Measurements from ENCODE around the gene ASPG.

Gene ASPG

GRCh38 chr14:104081261-104081835, 4.2 kb upstream of the ASPG start:
- no peak overlapping the region for H3K9ac ChIP-seq
- H3K9me3 ChIP-seq (replicated peaks in 1 of 11), result peaks cover 0 to 4% (median 0%) of the 10 kb centered on the region in 11 experiments; a peak in 1 of 22 replicates
- no peaks in the 10 kb centered on the region for H3K36me3 ChIP-seq
- no peak for TF ChIP-seq Cebpa-rat (IDR thresholded peaks at IDR 0.05)
- H3K27me3 ChIP-seq, result no peaks in the 10 kb centered on the region
- no peak overlapping the region for H3K4me3 ChIP-seq
- H3K4me2 ChIP-seq, result no peak overlapping the region
- no peak overlapping the region for H3K27ac ChIP-seq
- peaks cover 0 to 6% (median 0%) of the 10 kb centered on the region in 11 experiments; a peak in 2 of 22 replicates for H4K20me1 ChIP-seq
- peaks cover 0 to 55% (median 36%) of the 10 kb centered on the region in 10 experiments; a peak in 16 of 20 replicates for H3K4me1 ChIP-seq

DNA sequence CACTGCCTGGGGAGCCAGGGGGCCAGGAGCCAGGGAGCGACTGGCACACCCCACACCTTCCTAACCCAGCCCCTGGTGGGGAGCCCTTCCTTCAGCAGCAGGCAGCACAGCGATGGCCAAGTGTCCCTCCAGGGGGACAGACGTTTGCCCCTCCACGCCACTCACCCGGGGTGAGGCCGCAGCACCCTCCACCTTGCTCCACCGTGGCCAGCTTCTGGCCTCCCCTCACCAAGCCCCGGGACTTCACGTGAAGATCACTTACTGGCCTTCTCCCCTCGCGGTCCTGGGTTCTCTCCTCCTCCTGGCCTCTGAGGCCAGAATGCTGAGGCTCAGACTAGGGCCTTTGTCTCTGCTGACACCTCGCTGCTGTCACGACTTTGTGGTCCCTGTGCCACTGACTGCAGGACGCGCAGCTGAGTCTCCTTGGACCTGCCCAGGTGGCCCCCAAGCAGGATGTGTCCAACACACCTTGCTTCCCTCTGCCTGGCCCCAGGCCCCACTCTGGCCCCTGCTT, 3.5 kb upstream of the ASPG start:
- H3K4me2 ChIP-seq, result no peak overlapping the region
- H3K9me3 ChIP-seq (replicated peaks in 1 of 11), result peaks cover 0 to 4% (median 0%) of the 10 kb centered on the region in 11 experiments; a peak in 1 of 22 replicates
- no peak overlapping the region for H3K27ac ChIP-seq
- no peak overlapping the region for H3K9ac ChIP-seq
- no peak for TF ChIP-seq Cebpa-rat (IDR thresholded peaks at IDR 0.05)
- no peaks in the 10 kb centered on the region for H3K36me3 ChIP-seq
- no peaks in the 10 kb centered on the region for H3K27me3 ChIP-seq
- H3K4me3 ChIP-seq, result no peak overlapping the region
- peaks cover 0 to 57% (median 37%) of the 10 kb centered on the region in 10 experiments; a peak in 16 of 20 replicates for H3K4me1 ChIP-seq
- peaks cover 0 to 6% (median 0%) of the 10 kb centered on the region in 11 experiments; a peak in 2 of 22 replicates for H4K20me1 ChIP-seq

GRCh38 chr14:104082807-104083206, 2.7 kb upstream of the ASPG start:
- Histone ChIP-seq H3K36me3 (no peaks in the 10 kb centered on the region), H3K9ac (no peak overlapping the region), H3K4me1 (peaks cover 5 to 63% (median 44%) of the 10 kb centered on the region in 10 experiments; a peak in 18 of 20 replicates), H3K4me3 (no peak overlapping the region), H4K20me1 (peaks cover 0 to 6% (median 0%) of the 10 kb centered on the region in 11 experiments; a peak in 2 of 22 replicates), H3K4me2 (peak overlapping the region in 1 of 11 experiments; percentile 64; a peak in 1 of 22 replicates), H3K27ac (no peak overlapping the region), H3K9me3 (replicated peaks in 1 of 11) (peaks cover 0 to 4% (median 0%) of the 10 kb centered on the region in 11 experiments; a peak in 1 of 22 replicates), H3K27me3 (no peaks in the 10 kb centered on the region)
- TF ChIP-seq Cebpa-rat (IDR thresholded peaks at IDR 0.05), result no peak

DNA sequence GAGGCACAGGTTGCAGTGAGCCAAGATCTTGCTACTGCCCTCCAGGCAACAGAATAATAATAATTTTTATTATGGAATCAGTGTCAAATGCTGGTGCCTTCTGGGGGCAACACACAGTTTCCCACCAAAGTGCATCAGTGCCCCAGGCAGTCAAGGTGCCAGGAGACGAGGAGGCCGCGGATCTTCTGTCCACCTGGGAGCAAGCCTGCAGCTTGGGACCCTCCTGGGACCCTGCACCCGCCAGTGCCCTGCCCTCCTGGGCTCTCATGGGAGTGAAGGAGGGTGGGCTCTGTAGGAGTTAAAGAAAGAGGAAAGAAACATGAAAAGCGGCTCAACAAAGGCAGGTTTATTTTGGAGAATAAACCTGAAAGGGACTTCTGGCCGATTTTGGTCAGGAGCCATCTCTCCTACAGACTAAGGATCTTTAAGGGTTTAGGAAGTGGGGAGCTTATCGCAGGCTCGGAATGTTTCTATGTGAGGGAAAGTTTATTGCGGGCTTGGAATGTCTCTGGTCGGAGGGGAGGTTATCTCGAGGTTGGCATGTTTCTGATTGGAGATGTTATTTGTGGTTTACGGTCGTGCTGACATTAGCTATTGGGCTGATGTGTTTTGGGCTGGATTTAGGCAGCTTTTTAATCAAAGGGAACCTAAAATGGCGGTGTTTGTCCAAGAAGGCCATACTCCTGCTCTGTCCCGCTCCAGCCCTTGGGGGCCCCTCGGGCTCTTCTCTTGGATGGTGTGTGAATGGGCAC, 1.1 kb upstream of the ASPG start:
- no peak overlapping the region for H3K27ac ChIP-seq
- H3K4me3 ChIP-seq, result no peak overlapping the region
- H4K20me1 ChIP-seq, result peaks cover 0 to 6% (median 0%) of the 10 kb centered on the region in 11 experiments; a peak in 2 of 22 replicates
- peak overlapping the region in 8 of 11 experiments; percentile 23 to 64 (median 40); a peak in 13 of 22 replicates for H3K4me2 ChIP-seq
- H3K9ac ChIP-seq, result 0 out of 22 replicates have a peak overlapping the region, but pooled peaks of 1 of the 11 experiments have one; percentile 1
- H3K27me3 ChIP-seq, result no peaks in the 10 kb centered on the region
- no peak for TF ChIP-seq Cebpa-rat (IDR thresholded peaks at IDR 0.05)
- peaks cover 4 to 58% (median 39%) of the 10 kb centered on the region in 10 experiments; a peak in 18 of 20 replicates for H3K4me1 ChIP-seq
- peaks cover 0 to 4% (median 0%) of the 10 kb centered on the region in 11 experiments; a peak in 1 of 22 replicates for H3K9me3 ChIP-seq (replicated peaks in 1 of 11)
- H3K36me3 ChIP-seq, result no peaks in the 10 kb centered on the region

DNA sequence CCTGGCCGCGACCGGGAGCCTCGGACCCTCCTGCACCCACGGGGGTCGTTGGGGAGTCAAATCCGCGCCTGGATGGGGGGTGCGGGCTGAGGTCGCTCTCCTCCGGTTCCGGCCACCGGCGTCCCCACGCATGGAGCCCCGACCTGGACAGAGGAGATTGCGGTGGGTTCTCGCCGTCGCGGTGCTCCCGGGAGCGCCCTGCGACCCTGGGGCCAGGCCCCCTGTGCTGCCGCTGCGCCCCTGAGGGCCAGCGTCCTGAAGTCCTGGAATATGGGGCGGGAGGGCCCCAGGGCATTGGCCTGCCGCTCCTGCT, 345 bp downstream of the ASPG start:
- no peaks in the 10 kb centered on the region for H3K9me3 ChIP-seq (replicated peaks in 1 of 11)

DNA sequence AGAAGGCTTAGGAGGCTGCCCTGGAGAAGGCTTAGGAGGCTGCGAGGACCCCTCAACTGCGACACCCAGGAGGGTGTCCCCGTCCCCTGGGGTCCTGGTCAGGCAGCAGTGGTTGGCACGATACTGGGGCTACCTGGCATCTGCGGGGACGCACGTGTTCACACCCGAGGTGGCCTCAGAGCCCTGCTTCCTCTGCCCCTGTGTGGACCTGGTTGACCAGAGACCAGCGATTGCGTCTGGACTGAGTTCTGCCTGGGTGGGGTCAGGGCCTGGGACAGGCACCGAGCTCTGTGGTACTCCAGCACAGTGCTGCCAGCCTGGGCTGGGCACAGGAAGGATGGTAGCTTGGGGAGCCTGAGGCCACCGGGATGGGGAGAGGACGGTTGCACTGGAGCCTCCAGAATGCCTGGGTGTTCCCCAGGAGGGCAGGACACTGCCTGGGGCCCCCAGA, 735 bp downstream of the ASPG start:
- H3K27ac ChIP-seq, result no peak overlapping the region
- peaks cover 4 to 49% (median 34%) of the 10 kb centered on the region in 10 experiments; a peak in 18 of 20 replicates for H3K4me1 ChIP-seq
- H4K20me1 ChIP-seq, result peaks cover 0 to 6% (median 0%) of the 10 kb centered on the region in 11 experiments; a peak in 2 of 22 replicates
- H3K9me3 ChIP-seq (replicated peaks in 1 of 11), result no peaks in the 10 kb centered on the region
- no peaks in the 10 kb centered on the region for H3K36me3 ChIP-seq
- no peak for TF ChIP-seq Cebpa-rat (IDR thresholded peaks at IDR 0.05)
- H3K4me2 ChIP-seq, result peak overlapping the region in 2 of 11 experiments; percentile 18 to 23; a peak in 1 of 22 replicates
- no peak overlapping the region for H3K4me3 ChIP-seq
- H3K27me3 ChIP-seq, result no peaks in the 10 kb centered on the region
- H3K9ac ChIP-seq, result no peak overlapping the region; a peak in 1 of 22 replicates

More for the DNA sequence above, 345 bp downstream of the ASPG start:
- TF ChIP-seq Cebpa-rat (IDR thresholded peaks at IDR 0.05), result no peak
- Histone ChIP-seq H3K36me3 (no peaks in the 10 kb centered on the region), H3K27ac (no peak overlapping the region), H3K4me2 (no peak overlapping the region), H3K4me1 (peaks cover 4 to 49% (median 34%) of the 10 kb centered on the region in 10 experiments; a peak in 18 of 20 replicates), H3K27me3 (no peaks in the 10 kb centered on the region), H3K9ac (no peak overlapping the region), H3K4me3 (no peak overlapping the region), H4K20me1 (peaks cover 0 to 6% (median 0%) of the 10 kb centered on the region in 11 experiments; a peak in 3 of 22 replicates)

DNA sequence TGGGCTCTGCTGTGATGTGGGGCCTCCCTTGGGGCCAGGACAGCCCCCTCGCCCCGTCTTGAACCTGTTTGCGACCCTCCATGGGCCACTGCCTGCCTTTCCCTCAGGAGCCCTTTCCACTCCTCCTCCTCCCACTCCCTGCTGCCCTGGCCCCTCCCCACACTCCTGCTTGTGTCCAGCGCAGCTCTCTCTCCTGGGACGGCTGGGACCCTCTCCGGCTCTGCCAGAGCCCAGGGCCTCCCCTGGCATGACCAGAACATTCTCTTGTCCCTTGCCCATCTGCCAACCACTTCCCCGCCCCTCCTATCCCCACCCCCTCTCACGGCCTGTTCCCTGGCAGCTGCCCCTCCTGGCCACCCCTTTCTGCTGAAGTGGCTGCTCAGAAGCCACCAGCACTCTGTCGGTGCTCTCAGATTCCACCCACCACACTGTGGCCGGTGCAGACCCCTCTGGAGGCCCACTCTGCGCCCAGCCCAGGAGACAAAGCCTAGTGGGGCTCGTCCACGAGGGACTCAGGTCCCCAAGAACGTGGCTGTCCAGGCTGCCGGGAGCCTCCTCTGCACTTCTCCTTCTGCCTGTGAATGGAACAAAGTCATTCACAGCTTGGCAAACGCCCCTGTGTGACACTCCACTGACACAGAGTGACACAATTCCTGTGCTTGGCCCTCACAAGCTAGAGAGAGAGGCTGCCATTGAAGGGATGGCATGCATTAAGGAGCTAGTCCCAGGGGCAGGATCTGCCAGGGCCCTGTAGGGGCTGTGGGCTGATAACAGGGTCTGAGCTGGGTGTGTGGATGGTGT, 1.4 kb downstream of the ASPG start:
- peak overlapping the region in 2 of 11 experiments; percentile 6 to 29; a peak in 2 of 22 replicates for H3K9ac ChIP-seq
- no peak overlapping the region for H3K27ac ChIP-seq
- H3K36me3 ChIP-seq, result no peaks in the 10 kb centered on the region
- no peak overlapping the region for H3K4me3 ChIP-seq
- peaks cover 4 to 49% (median 34%) of the 10 kb centered on the region in 10 experiments; a peak in 18 of 20 replicates for H3K4me1 ChIP-seq
- no peaks in the 10 kb centered on the region for H3K27me3 ChIP-seq
- no peak for TF ChIP-seq Cebpa-rat (IDR thresholded peaks at IDR 0.05)
- peak overlapping the region in 9 of 11 experiments; percentile 37 to 83 (median 76); a peak in 16 of 22 replicates for H3K4me2 ChIP-seq
- H4K20me1 ChIP-seq, result peaks cover 0 to 6% (median 0%) of the 10 kb centered on the region in 11 experiments; a peak in 2 of 22 replicates
- no peaks in the 10 kb centered on the region for H3K9me3 ChIP-seq (replicated peaks in 1 of 11)

GRCh38 chr14:104087505-104087904, 2.0 kb downstream of the ASPG start:
- peaks cover 4 to 49% (median 34%) of the 10 kb centered on the region in 10 experiments; a peak in 18 of 20 replicates for H3K4me1 ChIP-seq
- peak overlapping the region in 2 of 11 experiments; percentile 6 to 29; a peak in 3 of 22 replicates for H3K9ac ChIP-seq
- peak overlapping the region in 9 of 11 experiments; percentile 37 to 83 (median 76); a peak in 17 of 22 replicates for H3K4me2 ChIP-seq
- no peaks in the 10 kb centered on the region for H3K9me3 ChIP-seq (replicated peaks in 1 of 11)
- no peaks in the 10 kb centered on the region for H3K27me3 ChIP-seq
- no peaks in the 10 kb centered on the region for H3K36me3 ChIP-seq
- peaks cover 0 to 10% (median 0%) of the 10 kb centered on the region in 11 experiments; a peak in 2 of 22 replicates for H4K20me1 ChIP-seq
- H3K27ac ChIP-seq, result no peak overlapping the region
- TF ChIP-seq Cebpa-rat (IDR thresholded peaks at IDR 0.05), result no peak
- no peak overlapping the region for H3K4me3 ChIP-seq

All from BLaER1 treated with 17β-estradiol and CSF1 and Interleukin-3, amounts not matched to agents 10 nM and 100 nM (cell line).